ENCODE data around the gene CYP26C1. TPM values are rescaled to one million over a fixed set of nuclear protein-coding genes. Genes with fewer than 3 reads are reported as not detected.

CYP26C1 gene
- total RNA-seq, 4 donors from 2014 or later, result not detected

DNA sequence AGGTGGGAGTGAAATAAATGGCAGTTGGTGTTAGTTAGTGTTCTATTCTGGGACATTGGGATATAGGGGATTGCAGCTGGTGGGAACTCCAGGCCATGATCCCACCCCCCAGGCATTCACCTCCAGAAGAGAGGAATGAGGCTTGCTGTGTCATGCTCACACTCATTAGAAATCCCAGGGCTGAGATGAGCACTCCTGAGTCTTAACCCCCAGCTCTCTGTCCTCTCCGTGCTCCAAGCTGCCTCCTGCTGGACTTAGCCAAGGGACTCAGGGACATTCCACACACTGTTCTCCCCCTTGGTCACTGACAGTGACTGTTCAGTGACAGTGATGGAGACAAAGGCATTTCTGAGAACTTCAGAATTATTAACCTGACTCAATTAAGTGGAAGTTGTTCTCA is 34.6 kb downstream of the CYP26C1 start:
- Histone ChIP-seq H3K36me3 (no peaks in the 10 kb centered on the region), H3K4me3 (no peak overlapping the region), H3K27ac (no peak overlapping the region), H3K27me3 (no peaks in the 10 kb centered on the region), H3K9me3 (no peaks in the 10 kb centered on the region), H3K4me1 (no peaks in the 10 kb centered on the region)
- 100% methylated on average over 1 of the region's 1 CpG; no CpG with 5 or more reads in 1 of the 2 donors for WGBS, 2 donors (ENCODE audit: low coverage in 1 of 2)
- intact Hi-C loops (cut with DNase I; ENCODE audit: low total_unique reads) (no loop called here), in situ Hi-C loops (cut with MboI; ENCODE audit: low pct_ligation_motif_present in 1 of 4, low pct_unique_long_range_greater_than_20kb in 1 of 4, low sequenced_read_pairs in 3 of 4) (loop anchor here in 1 of 4 donors (25.0 kb wide), 1 partner anchor 417 kb away; no protein-coding TSS in a partner anchor)
- TF ChIP-seq EP300 (IDR thresholded peaks at IDR 0.05; ENCODE audit: low read depth), result no peak
- TF ChIP-seq POLR2AphosphoS5 (IDR thresholded peaks at IDR 0.05), result no peak
- no peak for TF ChIP-seq CTCF (IDR thresholded peaks at IDR 0.05)
- no peak for TF ChIP-seq POLR2A (IDR thresholded peaks at IDR 0.05)
- no peak for DNase-seq

DNA sequence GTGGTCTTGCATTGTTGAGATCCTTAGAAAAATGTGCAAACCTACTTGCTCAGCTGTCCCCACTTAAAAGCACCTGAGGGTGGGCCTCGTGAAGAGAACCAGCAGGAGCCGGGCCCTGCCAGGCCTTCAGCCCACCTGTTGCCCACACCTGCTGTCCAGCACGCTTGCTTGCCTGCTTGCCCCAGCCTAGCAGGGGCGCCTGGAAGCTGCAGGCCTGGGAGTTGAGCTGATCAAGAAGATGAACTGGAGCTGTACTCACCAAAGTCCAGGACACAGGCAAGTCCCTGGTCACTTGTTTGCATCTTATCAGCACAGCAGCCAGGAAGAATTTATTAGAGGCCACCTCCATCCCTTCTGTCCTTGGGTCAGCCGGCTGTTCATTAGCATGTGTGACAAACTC is 36.3 kb downstream of the CYP26C1 start:
- Histone ChIP-seq H3K27ac (no peak overlapping the region), H3K4me1 (no peaks in the 10 kb centered on the region), H3K9me3 (no peaks in the 10 kb centered on the region), H3K36me3 (no peaks in the 10 kb centered on the region), H3K4me3 (no peak overlapping the region), H3K27me3 (no peaks in the 10 kb centered on the region)
- no peak for DNase-seq
- intact Hi-C loops (cut with DNase I; ENCODE audit: low total_unique reads), result no loop called here
- WGBS, 2 donors (ENCODE audit: low coverage in 1 of 2), result 75% methylated on average over 5 of the region's 5 CpGs; no CpG with 5 or more reads in 1 of the 2 donors
- TF ChIP-seq EP300 (IDR thresholded peaks at IDR 0.05; ENCODE audit: low read depth), result no peak
- no peak for TF ChIP-seq POLR2AphosphoS5 (IDR thresholded peaks at IDR 0.05)
- no peak for TF ChIP-seq CTCF (IDR thresholded peaks at IDR 0.05)
- no peak for TF ChIP-seq POLR2A (IDR thresholded peaks at IDR 0.05)
- in situ Hi-C loops (cut with MboI; ENCODE audit: low pct_ligation_motif_present in 1 of 4, low pct_unique_long_range_greater_than_20kb in 1 of 4, low sequenced_read_pairs in 3 of 4), result loop anchor here in 1 of 4 donors (25.0 kb wide), 1 partner anchor 415 kb away; no protein-coding TSS in a partner anchor

DNA sequence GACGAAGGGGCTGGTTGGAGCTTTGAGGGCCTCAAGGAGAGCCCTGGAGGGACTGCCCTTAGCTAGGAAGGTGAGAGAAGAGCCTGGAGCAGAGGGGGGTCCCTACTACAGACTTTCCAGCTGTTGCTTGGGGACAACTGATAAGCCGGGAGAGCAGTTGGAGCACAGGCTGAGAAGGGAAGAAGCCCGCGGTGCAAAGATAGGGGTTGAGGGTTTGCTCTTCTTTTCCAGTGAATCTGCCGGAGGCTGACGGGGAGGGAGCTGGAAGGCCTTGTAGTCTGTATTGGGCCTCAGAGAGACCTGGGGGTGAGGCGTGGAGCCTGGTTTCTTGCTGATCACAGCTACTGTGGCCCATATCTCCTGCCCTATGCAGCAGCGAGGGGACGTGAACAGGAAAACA is 36.8 kb downstream of the CYP26C1 start:
- no peaks in the 10 kb centered on the region for H3K9me3 ChIP-seq
- H3K27me3 ChIP-seq, result no peaks in the 10 kb centered on the region
- intact Hi-C loops (cut with DNase I; ENCODE audit: low total_unique reads), result no loop called here
- H3K4me3 ChIP-seq, result no peak overlapping the region
- no peaks in the 10 kb centered on the region for H3K36me3 ChIP-seq
- in situ Hi-C loops (cut with MboI; ENCODE audit: low pct_ligation_motif_present in 1 of 4, low pct_unique_long_range_greater_than_20kb in 1 of 4, low sequenced_read_pairs in 3 of 4), result loop anchor here in 1 of 4 donors (25.0 kb wide), 1 partner anchor 415 kb away; no protein-coding TSS in a partner anchor
- WGBS, 2 donors (ENCODE audit: low coverage in 1 of 2), result 88 to 93% methylated on average over 3 to 9 of the region's 9 CpGs
- DNase-seq, result no peak
- H3K27ac ChIP-seq, result no peak overlapping the region
- H3K4me1 ChIP-seq, result no peaks in the 10 kb centered on the region
- TF ChIP-seq EP300 (IDR thresholded peaks at IDR 0.05; ENCODE audit: low read depth) (no peak), POLR2A (IDR thresholded peaks at IDR 0.05) (no peak), CTCF (IDR thresholded peaks at IDR 0.05) (no peak), POLR2AphosphoS5 (IDR thresholded peaks at IDR 0.05) (no peak)

DNA sequence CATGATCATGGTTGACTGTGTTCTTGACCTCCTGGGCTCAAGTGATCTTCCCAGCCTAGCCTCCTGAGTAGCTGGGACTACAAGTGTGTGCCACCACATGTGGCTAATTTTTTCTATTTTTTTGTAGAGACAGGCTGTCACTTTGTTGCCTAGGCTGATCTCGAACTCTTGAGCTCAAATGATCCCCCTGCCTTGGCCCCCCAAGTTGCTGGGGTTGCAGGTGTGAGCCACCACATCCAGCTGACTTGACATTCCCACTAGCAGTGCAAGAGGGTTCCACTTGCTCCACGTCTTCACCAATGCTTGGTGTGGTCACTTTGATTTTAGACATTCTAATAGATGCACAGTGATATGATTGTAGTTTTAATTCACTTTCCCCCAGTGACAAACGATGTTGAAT is 38.2 kb downstream of the CYP26C1 start:
- WGBS, 2 donors (ENCODE audit: low coverage in 1 of 2), result 75 to 79% methylated on average over 1 to 3 of the region's 3 CpGs
- no peak for TF ChIP-seq POLR2A (IDR thresholded peaks at IDR 0.05)
- no peak for TF ChIP-seq POLR2AphosphoS5 (IDR thresholded peaks at IDR 0.05)
- no peak for TF ChIP-seq CTCF (IDR thresholded peaks at IDR 0.05)
- no peak for TF ChIP-seq EP300 (IDR thresholded peaks at IDR 0.05; ENCODE audit: low read depth)
- in situ Hi-C loops (cut with MboI; ENCODE audit: low pct_ligation_motif_present in 1 of 4, low pct_unique_long_range_greater_than_20kb in 1 of 4, low sequenced_read_pairs in 3 of 4), result loop anchor here in 1 of 4 donors (25.0 kb wide), 1 partner anchor 413 kb away; no protein-coding TSS in a partner anchor
- no peak for DNase-seq
- no peak overlapping the region for H3K4me3 ChIP-seq
- no peaks in the 10 kb centered on the region for H3K4me1 ChIP-seq
- H3K27me3 ChIP-seq, result no peaks in the 10 kb centered on the region
- no peaks in the 10 kb centered on the region for H3K36me3 ChIP-seq
- H3K27ac ChIP-seq, result no peak overlapping the region
- intact Hi-C loops (cut with DNase I; ENCODE audit: low total_unique reads), result no loop called here
- no peaks in the 10 kb centered on the region for H3K9me3 ChIP-seq
